Prostate gland (tissue), 2 donors: Measurements from ENCODE around the gene DLG2.

Experiments
- POLR2A ChIP-seq: fragments of 450-650 bp; IDR thresholded peaks from one replicate; pipeline ENCODE4 v1.6.1; 2016; ENCODE audit warnings: antibody characterized with exemption, mild to moderate bottlenecking
- TF ChIP-seq, protein P1 (sequence below), 4 experiments: fragments of 200-600 bp in 2 of 4; fragments of 450-650 bp in 2 of 4; sonication (generic) in 2 of 4; IDR thresholded peaks; 1 replicate in 3 of 4; 2 replicates in 1 of 4; pipeline ENCODE4 v1.5.1; 2016 to 2019; ENCODE audit warnings: antibody characterized with exemption in 4 of 4, mild to moderate bottlenecking in 2 of 4, moderate library complexity in 2 of 4

DNA sequence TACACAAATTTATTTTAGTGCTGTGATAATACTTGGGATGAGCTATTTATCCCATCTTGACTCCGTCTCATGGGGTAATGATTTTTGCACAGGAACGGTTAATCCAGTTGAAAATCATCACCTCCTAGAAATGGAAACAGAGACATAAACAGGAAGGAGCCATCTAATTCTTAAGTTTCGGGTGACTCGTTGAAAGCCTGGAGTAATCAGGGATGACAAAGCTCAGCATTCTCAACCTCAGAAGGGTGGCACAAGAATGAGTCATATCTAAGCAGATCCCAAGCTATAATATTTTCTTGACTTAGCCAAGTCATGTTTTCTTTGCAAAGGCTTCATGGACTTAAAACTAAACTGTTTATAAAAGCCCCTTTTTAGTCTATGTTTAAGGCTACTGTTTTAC, 2060.2 kb downstream of the DLG2 start:
- TF ChIP-seq POLR2A = no peak
- TF ChIP-seq, protein P1, sequence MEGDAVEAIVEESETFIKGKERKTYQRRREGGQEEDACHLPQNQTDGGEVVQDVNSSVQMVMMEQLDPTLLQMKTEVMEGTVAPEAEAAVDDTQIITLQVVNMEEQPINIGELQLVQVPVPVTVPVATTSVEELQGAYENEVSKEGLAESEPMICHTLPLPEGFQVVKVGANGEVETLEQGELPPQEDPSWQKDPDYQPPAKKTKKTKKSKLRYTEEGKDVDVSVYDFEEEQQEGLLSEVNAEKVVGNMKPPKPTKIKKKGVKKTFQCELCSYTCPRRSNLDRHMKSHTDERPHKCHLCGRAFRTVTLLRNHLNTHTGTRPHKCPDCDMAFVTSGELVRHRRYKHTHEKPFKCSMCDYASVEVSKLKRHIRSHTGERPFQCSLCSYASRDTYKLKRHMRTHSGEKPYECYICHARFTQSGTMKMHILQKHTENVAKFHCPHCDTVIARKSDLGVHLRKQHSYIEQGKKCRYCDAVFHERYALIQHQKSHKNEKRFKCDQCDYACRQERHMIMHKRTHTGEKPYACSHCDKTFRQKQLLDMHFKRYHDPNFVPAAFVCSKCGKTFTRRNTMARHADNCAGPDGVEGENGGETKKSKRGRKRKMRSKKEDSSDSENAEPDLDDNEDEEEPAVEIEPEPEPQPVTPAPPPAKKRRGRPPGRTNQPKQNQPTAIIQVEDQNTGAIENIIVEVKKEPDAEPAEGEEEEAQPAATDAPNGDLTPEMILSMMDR (IDR thresholded peaks at IDR 0.05) = no peak
